HEK293 (cell line): Measurements from ENCODE around the gene DDX20.

ENCODE experiments used
- BCL11A ChIP-seq: fragments of 450-650 bp; formaldehyde crosslinking; IDR thresholded peaks from 2 replicates; pipeline ENCODE4 v1.5.1; 2016; ENCODE audit warnings: low read depth, missing biosample characterization, missing genetic modification characterization
- BCL6B ChIP-seq: fragments of 450-650 bp; formaldehyde crosslinking; IDR thresholded peaks from 2 replicates; pipeline ENCODE4 v1.5.1; 2017; ENCODE audit warnings: missing biosample characterization, missing genetic modification characterization
- GLI2 ChIP-seq: fragments of 450-650 bp; formaldehyde crosslinking; IDR thresholded peaks from 2 replicates; pipeline ENCODE4; 2017; ENCODE audit warnings: missing biosample characterization, missing genetic modification characterization, low read depth, borderline replicate concordance
- HOXA7 ChIP-seq: sonication (generic); formaldehyde crosslinking; IDR thresholded peaks from 2 replicates; pipeline ENCODE4 v1.8.1; 2022; ENCODE audit warnings: missing genetic modification reagents, borderline replicate concordance
- PRDM2 ChIP-seq: fragments of 450-650 bp; formaldehyde crosslinking; IDR thresholded peaks from 2 replicates; pipeline ENCODE4 v1.5.1; 2016; ENCODE audit warnings: missing biosample characterization, missing genetic modification characterization, borderline replicate concordance
- REPIN1 ChIP-seq: fragments of 450-650 bp; formaldehyde crosslinking; IDR thresholded peaks from 2 replicates; pipeline ENCODE4 v1.5.1; 2017; ENCODE audit warnings: missing biosample characterization, missing genetic modification characterization, low read depth
- SALL2 ChIP-seq: fragments of 450-650 bp; formaldehyde crosslinking; IDR thresholded peaks from 2 replicates; pipeline ENCODE4 v1.5.0; 2017; ENCODE audit warnings: missing biosample characterization, mild to moderate bottlenecking, missing genetic modification characterization, borderline replicate concordance
- YY1 ChIP-seq: fragments of 450-650 bp; formaldehyde crosslinking; IDR thresholded peaks from 2 replicates; pipeline ENCODE4 v1.5.1; 2018; ENCODE audit warnings: missing biosample characterization, missing genetic modification characterization
- ZBTB26 ChIP-seq: fragments of 450-650 bp; formaldehyde crosslinking; optimal IDR thresholded peaks from 2 replicates; pipeline ENCODE3; 2016; ENCODE audit warnings: missing biosample characterization, mild to moderate bottlenecking, missing genetic modification characterization
- ZNF112 ChIP-seq: fragments of 450-650 bp; formaldehyde crosslinking; IDR thresholded peaks from 2 replicates; pipeline ENCODE4 v1.5.0; 2017; ENCODE audit warnings: missing biosample characterization, missing genetic modification characterization
- ZNF138 ChIP-seq: fragments of 450-650 bp; formaldehyde crosslinking; IDR thresholded peaks from 2 replicates; pipeline ENCODE4 v1.5.1; 2016; ENCODE audit warnings: missing biosample characterization, missing genetic modification characterization, borderline replicate concordance
- ZNF184 ChIP-seq: fragments of 450-650 bp; IDR thresholded peaks from 2 replicates; pipeline ENCODE4 v1.5.1; 2018; ENCODE audit warnings: missing biosample characterization, mild to moderate bottlenecking, missing genetic modification characterization
- ZNF221 ChIP-seq: fragments of 450-650 bp; formaldehyde crosslinking; IDR thresholded peaks from 2 replicates; pipeline ENCODE4 v1.5.1; 2017; ENCODE audit warnings: missing biosample characterization, missing genetic modification characterization, borderline replicate concordance
- ZNF366 ChIP-seq: fragments of 450-650 bp; formaldehyde crosslinking; conservative IDR thresholded peaks from 2 replicates; pipeline ENCODE4 v1.5.1; 2016; ENCODE audit warnings: missing biosample characterization, missing genetic modification characterization
- ZNF514 ChIP-seq: fragments of 450-650 bp; formaldehyde crosslinking; IDR thresholded peaks from 2 replicates; pipeline ENCODE4 v1.5.1; 2016; ENCODE audit warnings: missing biosample characterization, missing genetic modification characterization
- ZNF571 ChIP-seq: fragments of 450-650 bp; formaldehyde crosslinking; IDR thresholded peaks from 2 replicates; pipeline ENCODE4 v1.5.0; 2017; ENCODE audit warnings: missing biosample characterization, missing genetic modification characterization
- ZNF610 ChIP-seq: fragments of 450-650 bp; formaldehyde crosslinking; IDR thresholded peaks from 2 replicates; pipeline ENCODE4 v1.5.1; 2016; ENCODE audit warnings: missing biosample characterization, missing genetic modification characterization, borderline replicate concordance
- ZNF658 ChIP-seq: fragments of 450-650 bp; formaldehyde crosslinking; IDR thresholded peaks from 2 replicates; pipeline ENCODE4; 2016; ENCODE audit warnings: missing biosample characterization, missing genetic modification characterization
- ZNF785 ChIP-seq: fragments of 450-650 bp; formaldehyde crosslinking; IDR thresholded peaks from 2 replicates; pipeline ENCODE4 v1.5.1; 2016; ENCODE audit warnings: missing biosample characterization, missing genetic modification characterization
- ZSCAN30 ChIP-seq: fragments of 450-650 bp; IDR thresholded peaks from 2 replicates; pipeline ENCODE4 v1.5.1; 2018; ENCODE audit warnings: missing biosample characterization, mild to moderate bottlenecking, missing genetic modification characterization, moderate library complexity
- TF ChIP-seq, protein P1 (sequence below): fragments of 450-650 bp; formaldehyde crosslinking; IDR thresholded peaks from 2 replicates; pipeline ENCODE4 v1.5.1; 2016; ENCODE audit warnings: missing biosample characterization, missing genetic modification characterization
- TF ChIP-seq, protein P2 (sequence below): fragments of 450-650 bp; IDR thresholded peaks from 2 replicates; pipeline ENCODE4 v1.5.1; 2018; ENCODE audit warnings: missing biosample characterization, mild to moderate bottlenecking, missing genetic modification characterization
- TF ChIP-seq, protein P3 (sequence below): fragments of 450-650 bp; formaldehyde crosslinking; IDR thresholded peaks from 2 replicates; pipeline ENCODE4 v1.5.1; 2016; ENCODE audit warnings: missing biosample characterization, missing genetic modification characterization, borderline replicate concordance

DDX20 gene

GRCh38 chr1:111738436-111739193 is 17.1 kb upstream of the DDX20 start (continued):
- TF ChIP-seq PRDM2 (tag by site-specific recombination) (no peak), ZNF571 (tag by site-specific recombination) (no peak), ZNF514 (no peak), ZNF221 (no peak), BCL6B (tag by site-specific recombination) (no peak), ZNF658 (tag by site-specific recombination) (no peak), ZNF138 (tag by site-specific recombination) (no peak), ZBTB26 (tag by site-specific recombination) (peak; percentile 93), ZSCAN30 (tag by site-specific recombination) (0 out of 2 replicates have a peak, but pooled peaks have one; percentile 46), ZNF112 (tag by site-specific recombination) (no peak), YY1 (tag by site-specific recombination) (no peak), REPIN1 (tag by site-specific recombination) (no peak), ZNF785 (tag by site-specific recombination) (no peak), ZNF184 (0 out of 2 replicates have a peak, but pooled peaks have one; percentile 21), GLI2 (tag by site-specific recombination) (no peak), SALL2 (tag by site-specific recombination) (no peak), BCL11A (tag by site-specific recombination) (no peak), HOXA7 (CRISPR knock-in tag) (no peak), ZNF610 (peak; percentile 67; the same call in 1 of the 2 replicates), ZNF366 (tag by site-specific recombination) (peak; percentile 33)
- TF ChIP-seq, protein P1, sequence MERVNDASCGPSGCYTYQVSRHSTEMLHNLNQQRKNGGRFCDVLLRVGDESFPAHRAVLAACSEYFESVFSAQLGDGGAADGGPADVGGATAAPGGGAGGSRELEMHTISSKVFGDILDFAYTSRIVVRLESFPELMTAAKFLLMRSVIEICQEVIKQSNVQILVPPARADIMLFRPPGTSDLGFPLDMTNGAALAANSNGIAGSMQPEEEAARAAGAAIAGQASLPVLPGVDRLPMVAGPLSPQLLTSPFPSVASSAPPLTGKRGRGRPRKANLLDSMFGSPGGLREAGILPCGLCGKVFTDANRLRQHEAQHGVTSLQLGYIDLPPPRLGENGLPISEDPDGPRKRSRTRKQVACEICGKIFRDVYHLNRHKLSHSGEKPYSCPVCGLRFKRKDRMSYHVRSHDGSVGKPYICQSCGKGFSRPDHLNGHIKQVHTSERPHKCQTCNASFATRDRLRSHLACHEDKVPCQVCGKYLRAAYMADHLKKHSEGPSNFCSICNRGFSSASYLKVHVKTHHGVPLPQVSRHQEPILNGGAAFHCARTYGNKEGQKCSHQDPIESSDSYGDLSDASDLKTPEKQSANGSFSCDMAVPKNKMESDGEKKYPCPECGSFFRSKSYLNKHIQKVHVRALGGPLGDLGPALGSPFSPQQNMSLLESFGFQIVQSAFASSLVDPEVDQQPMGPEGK (tag by site-specific recombination) = peak; percentile 59
- TF ChIP-seq, protein P2, sequence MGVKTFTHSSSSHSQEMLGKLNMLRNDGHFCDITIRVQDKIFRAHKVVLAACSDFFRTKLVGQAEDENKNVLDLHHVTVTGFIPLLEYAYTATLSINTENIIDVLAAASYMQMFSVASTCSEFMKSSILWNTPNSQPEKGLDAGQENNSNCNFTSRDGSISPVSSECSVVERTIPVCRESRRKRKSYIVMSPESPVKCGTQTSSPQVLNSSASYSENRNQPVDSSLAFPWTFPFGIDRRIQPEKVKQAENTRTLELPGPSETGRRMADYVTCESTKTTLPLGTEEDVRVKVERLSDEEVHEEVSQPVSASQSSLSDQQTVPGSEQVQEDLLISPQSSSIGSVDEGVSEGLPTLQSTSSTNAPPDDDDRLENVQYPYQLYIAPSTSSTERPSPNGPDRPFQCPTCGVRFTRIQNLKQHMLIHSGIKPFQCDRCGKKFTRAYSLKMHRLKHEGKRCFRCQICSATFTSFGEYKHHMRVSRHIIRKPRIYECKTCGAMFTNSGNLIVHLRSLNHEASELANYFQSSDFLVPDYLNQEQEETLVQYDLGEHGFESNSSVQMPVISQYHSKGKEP = 0 out of 2 replicates have a peak, but pooled peaks have one; percentile 32
- TF ChIP-seq, protein P3, sequence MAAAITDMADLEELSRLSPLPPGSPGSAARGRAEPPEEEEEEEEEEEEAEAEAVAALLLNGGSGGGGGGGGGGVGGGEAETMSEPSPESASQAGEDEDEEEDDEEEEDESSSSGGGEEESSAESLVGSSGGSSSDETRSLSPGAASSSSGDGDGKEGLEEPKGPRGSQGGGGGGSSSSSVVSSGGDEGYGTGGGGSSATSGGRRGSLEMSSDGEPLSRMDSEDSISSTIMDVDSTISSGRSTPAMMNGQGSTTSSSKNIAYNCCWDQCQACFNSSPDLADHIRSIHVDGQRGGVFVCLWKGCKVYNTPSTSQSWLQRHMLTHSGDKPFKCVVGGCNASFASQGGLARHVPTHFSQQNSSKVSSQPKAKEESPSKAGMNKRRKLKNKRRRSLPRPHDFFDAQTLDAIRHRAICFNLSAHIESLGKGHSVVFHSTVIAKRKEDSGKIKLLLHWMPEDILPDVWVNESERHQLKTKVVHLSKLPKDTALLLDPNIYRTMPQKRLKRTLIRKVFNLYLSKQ (tag by site-specific recombination) = no peak
